ENCODE results near the gene AQP12B.
"Not testable (repeated sequence)": the region's sequence is repeated elsewhere in the genome, so short reads cannot be mapped to it uniquely, and the experiment has no call there.

DNA sequence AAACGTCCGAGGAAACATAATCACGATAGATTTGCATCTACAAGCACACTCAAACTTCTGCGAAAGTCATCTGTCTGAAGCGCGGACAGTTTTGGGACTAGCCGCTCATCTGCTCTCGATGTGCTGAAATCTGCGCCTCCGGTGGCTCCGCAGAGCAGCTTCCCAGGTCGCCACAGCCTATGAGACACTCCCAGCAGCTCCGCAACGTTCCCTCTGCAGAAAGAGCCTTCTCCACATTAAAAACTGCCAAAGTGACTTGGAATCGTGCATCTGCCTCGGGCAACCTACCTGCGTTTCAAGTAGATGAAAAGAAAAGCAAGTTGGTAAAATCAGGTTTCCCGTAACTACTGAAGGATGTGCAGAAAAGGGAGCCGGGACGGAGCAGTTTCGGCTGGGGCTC, 17.9 kb upstream of the AQP12B start:
- TF ChIP-seq, protein P1, sequence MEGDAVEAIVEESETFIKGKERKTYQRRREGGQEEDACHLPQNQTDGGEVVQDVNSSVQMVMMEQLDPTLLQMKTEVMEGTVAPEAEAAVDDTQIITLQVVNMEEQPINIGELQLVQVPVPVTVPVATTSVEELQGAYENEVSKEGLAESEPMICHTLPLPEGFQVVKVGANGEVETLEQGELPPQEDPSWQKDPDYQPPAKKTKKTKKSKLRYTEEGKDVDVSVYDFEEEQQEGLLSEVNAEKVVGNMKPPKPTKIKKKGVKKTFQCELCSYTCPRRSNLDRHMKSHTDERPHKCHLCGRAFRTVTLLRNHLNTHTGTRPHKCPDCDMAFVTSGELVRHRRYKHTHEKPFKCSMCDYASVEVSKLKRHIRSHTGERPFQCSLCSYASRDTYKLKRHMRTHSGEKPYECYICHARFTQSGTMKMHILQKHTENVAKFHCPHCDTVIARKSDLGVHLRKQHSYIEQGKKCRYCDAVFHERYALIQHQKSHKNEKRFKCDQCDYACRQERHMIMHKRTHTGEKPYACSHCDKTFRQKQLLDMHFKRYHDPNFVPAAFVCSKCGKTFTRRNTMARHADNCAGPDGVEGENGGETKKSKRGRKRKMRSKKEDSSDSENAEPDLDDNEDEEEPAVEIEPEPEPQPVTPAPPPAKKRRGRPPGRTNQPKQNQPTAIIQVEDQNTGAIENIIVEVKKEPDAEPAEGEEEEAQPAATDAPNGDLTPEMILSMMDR (IDR thresholded peaks at IDR 0.05 in 2 of 3, conservative IDR thresholded peaks at IDR 0.05 in 1 of 3; ENCODE audit: control insufficient read depth in 2 of 3, extremely low read depth in 1 of 3, insufficient read depth in 1 of 3, low read depth in 3 of 3, low read length in 3 of 3): not testable (repeated sequence)
- not testable (repeated sequence) for TF ChIP-seq MTA3 (IDR thresholded peaks at IDR 0.05; ENCODE audit: borderline replicate concordance, low read length); SMARCA5 (IDR thresholded peaks at IDR 0.05); YY1 (IDR thresholded peaks at IDR 0.05; ENCODE audit: low read depth, low read length); RCOR1 (conservative IDR thresholded peaks at IDR 0.05; ENCODE audit: low read depth, low read length)
- TF ChIP-seq, protein P2, sequence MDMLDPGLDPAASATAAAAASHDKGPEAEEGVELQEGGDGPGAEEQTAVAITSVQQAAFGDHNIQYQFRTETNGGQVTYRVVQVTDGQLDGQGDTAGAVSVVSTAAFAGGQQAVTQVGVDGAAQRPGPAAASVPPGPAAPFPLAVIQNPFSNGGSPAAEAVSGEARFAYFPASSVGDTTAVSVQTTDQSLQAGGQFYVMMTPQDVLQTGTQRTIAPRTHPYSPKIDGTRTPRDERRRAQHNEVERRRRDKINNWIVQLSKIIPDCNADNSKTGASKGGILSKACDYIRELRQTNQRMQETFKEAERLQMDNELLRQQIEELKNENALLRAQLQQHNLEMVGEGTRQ (IDR thresholded peaks at IDR 0.05; ENCODE audit: borderline replicate concordance, low read depth, low read length): not testable (repeated sequence)
